Stimulated activated memory B cell treated with anti-CD40 and anti-IgM and Interleukin-4, amounts not matched to agents 10 μg/mL and 1 μg/mL and 100 μg/mL, for 72 hours (primary cell): Measurements from ENCODE around the gene CBX6.
"Not testable (repeated sequence)": the region's sequence is repeated elsewhere in the genome, so short reads cannot be mapped to it uniquely, and the experiment has no call there.

ENCODE experiments used
- ATAC-seq: fragments of 150-1000 bp; cut with Tn5 transposase; 2 replicates; pipeline ENCODE4 v1.10.0; 2021
- H3K27ac Mint-ChIP-seq: one replicate; pipeline ENCODE4 v1.8.0; 2022; ENCODE audit warnings: mild to moderate bottlenecking, mixed read lengths
- H3K27me3 Mint-ChIP-seq: one replicate; pipeline ENCODE4 v1.8.0; 2022; ENCODE audit warnings: mixed read lengths
- H3K36me3 Mint-ChIP-seq: one replicate; pipeline ENCODE4 v1.8.0; 2022; ENCODE audit warnings: mixed read lengths
- H3K4me1 Mint-ChIP-seq: one replicate; pipeline ENCODE4 v1.8.0; 2022; ENCODE audit warnings: mixed read lengths
- H3K4me3 Mint-ChIP-seq: one replicate; pipeline ENCODE4 v1.8.0; 2022; ENCODE audit warnings: mild to moderate bottlenecking, moderate library complexity, mixed read lengths
- H3K9me3 Mint-ChIP-seq: one replicate; pipeline ENCODE4 v1.8.0; 2022; ENCODE audit warnings: mixed read lengths

CBX6 gene

DNA sequence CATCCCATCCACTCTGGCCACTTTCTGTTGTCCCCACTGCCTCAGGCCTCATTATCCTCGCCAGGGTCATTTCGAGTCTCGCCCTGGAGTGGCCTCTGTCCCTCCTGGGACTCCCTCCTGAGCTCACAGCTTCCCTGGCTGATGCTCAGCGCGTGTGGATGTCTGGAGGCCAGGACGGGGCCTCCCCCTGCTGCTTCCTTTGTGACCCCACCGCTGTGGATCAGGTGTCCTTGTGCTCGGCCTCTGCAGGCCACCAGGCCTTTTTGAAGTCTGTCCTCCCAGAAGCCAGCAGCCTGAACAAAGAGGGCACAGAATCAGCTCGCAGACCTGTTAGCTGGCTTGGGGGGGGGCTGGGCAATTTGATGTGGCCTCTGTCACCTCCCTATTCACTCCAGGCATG, 13.5 kb downstream of the CBX6 start:
- Mint-ChIP-seq H3K27ac (no peak overlapping the region), H3K36me3 (no peaks in the 10 kb centered on the region), H3K27me3 (peaks cover 45% of the 10 kb centered on the region), H3K4me1 (peaks cover 33% of the 10 kb centered on the region), H3K4me3 (no peak overlapping the region), H3K9me3 (no peaks in the 10 kb centered on the region)
- no peak for ATAC-seq

DNA sequence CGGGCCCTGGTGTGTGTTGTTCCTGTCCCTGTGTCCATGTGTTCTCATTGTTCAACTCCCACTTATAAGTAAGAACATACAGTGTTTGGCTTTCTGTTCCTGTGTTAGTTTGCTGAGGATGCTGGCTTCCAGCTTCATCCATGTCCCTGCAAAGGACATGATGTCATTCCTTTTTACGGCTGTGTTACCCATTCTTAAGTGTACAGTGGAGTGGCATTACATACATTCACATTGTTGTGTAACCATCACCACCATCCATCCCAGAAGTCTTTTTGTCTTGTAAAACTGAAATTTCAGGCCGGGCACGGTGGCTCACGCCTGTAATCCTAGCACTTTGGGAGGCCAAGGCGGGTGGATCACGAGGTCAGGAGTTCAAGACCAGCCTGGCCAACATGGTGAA, 17.5 kb downstream of the CBX6 start:
- H3K27me3 Mint-ChIP-seq = peaks cover 77% of the 10 kb centered on the region
- H3K36me3 Mint-ChIP-seq, H3K4me1 Mint-ChIP-seq, H3K9me3 Mint-ChIP-seq, H3K4me3 Mint-ChIP-seq, H3K27ac Mint-ChIP-seq, ATAC-seq: not testable (repeated sequence)

- not testable (repeated sequence) for ATAC-seq, H3K36me3 Mint-ChIP-seq, H3K4me1 Mint-ChIP-seq, H3K4me3 Mint-ChIP-seq, H3K27ac Mint-ChIP-seq, H3K9me3 Mint-ChIP-seq
- peaks cover 72% of the 10 kb centered on the region for H3K27me3 Mint-ChIP-seq
Measured at GRCh38 chr22:38853883-38854282, 18.1 kb downstream of the CBX6 start.

- Mint-ChIP-seq H3K4me3 (no peak overlapping the region), H3K9me3 (no peaks in the 10 kb centered on the region), H3K27me3 (peaks cover 65% of the 10 kb centered on the region), H3K27ac (no peak overlapping the region), H3K4me1 (no peaks in the 10 kb centered on the region), H3K36me3 (no peaks in the 10 kb centered on the region)
- ATAC-seq = no peak
Measured at GRCh38 chr22:38853196-38853651, 18.8 kb downstream of the CBX6 start.

GRCh38 chr22:38852522-38852921, 19.5 kb downstream of the CBX6 start:
- ATAC-seq = no peak
- no peak overlapping the region for H3K27ac Mint-ChIP-seq
- no peaks in the 10 kb centered on the region for H3K9me3 Mint-ChIP-seq
- no peak overlapping the region for H3K4me3 Mint-ChIP-seq
- no peaks in the 10 kb centered on the region for H3K4me1 Mint-ChIP-seq
- H3K36me3 Mint-ChIP-seq = no peaks in the 10 kb centered on the region
- H3K27me3 Mint-ChIP-seq = peaks cover 58% of the 10 kb centered on the region

DNA sequence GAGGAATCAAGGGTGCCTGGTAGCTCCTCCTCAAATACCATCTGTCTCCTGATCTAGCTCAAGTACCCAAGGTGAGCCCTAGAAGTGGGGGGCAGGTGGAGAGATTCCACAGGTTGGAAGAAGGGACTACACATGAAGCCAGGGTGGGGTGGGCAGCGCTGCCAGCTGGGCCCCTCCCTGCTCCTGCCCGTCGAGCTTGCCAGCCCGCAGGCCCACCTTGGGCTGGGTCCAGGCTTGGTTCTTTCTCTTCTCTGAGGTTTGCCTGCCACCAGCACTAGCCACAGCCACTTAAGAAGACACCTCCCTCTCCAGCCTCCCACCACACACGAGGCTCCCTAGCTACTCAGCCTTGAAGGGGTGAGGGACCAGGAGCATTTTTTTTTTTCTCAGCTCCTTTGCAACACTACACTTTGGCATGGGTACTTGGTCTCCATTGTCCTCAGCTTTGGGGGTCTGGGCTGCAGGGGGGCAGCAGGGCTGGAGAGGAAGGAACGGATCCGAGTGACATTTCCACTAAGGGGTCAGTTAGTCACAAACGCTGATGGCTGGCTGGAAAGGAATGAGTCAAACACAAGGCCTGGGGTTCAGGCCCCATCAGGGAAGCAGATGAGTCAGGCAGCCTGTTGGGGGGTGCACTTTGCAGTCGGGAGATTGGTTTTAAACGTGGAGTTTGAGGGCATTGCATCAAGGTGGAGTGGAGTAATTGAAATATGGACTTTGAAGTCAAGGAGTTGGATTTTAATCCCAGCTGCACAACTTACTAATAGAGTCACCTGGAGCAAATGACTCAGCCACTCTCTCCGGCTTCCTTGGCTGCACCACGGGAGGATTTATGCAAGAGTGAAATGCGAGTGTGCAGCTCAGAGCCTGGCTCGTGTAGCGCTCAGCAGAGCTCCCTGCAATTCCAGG, 20.8 kb downstream of the CBX6 start:
- Mint-ChIP-seq H3K9me3 (no peaks in the 10 kb centered on the region), H3K27me3 (peaks cover 67% of the 10 kb centered on the region), H3K27ac (no peak overlapping the region), H3K4me3 (no peak overlapping the region), H3K36me3 (no peaks in the 10 kb centered on the region), H3K4me1 (no peaks in the 10 kb centered on the region)
- no peak for ATAC-seq

GRCh38 chr22:38850399-38850798, 21.6 kb downstream of the CBX6 start:
- Mint-ChIP-seq H3K4me3 (no peak overlapping the region), H3K27ac (no peak overlapping the region), H3K36me3 (no peaks in the 10 kb centered on the region), H3K9me3 (no peaks in the 10 kb centered on the region), H3K27me3 (peaks cover 65% of the 10 kb centered on the region), H3K4me1 (no peaks in the 10 kb centered on the region)
- ATAC-seq = no peak

DNA sequence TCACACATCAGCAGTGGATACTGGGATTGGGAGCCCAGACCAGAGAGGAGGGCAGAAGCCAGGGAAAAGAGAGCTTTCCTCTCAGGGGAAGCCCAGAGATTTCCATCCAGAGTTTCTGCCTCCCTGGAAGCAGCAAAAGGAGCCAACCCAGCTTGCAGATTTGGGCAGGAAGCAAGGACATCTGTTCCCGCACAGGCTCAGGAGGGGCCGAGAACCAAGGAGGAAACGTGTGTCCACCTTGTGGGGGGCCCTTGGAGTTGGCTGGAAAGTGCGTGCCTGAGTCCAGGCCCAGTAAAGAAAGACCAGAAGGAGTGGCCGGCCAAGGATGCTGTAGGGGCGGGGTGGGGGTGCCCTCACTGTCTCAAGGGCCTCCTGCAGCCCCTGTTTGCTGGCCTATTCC, 22.2 kb downstream of the CBX6 start:
- Mint-ChIP-seq H3K36me3 (no peaks in the 10 kb centered on the region), H3K4me1 (no peaks in the 10 kb centered on the region), H3K4me3 (no peak overlapping the region), H3K27me3 (peaks cover 65% of the 10 kb centered on the region), H3K27ac (no peak overlapping the region), H3K9me3 (no peaks in the 10 kb centered on the region)
- ATAC-seq = no peak

GRCh38 chr22:38846412-38846811, 25.6 kb downstream of the CBX6 start:
- Mint-ChIP-seq H3K27me3 (peaks cover 70% of the 10 kb centered on the region), H3K4me3 (no peak overlapping the region), H3K27ac (no peak overlapping the region), H3K4me1 (peaks cover 6% of the 10 kb centered on the region), H3K36me3 (no peaks in the 10 kb centered on the region), H3K9me3 (no peaks in the 10 kb centered on the region)
- no peak for ATAC-seq

- no peak for ATAC-seq
- no peaks in the 10 kb centered on the region for H3K36me3 Mint-ChIP-seq
- no peak overlapping the region for H3K27ac Mint-ChIP-seq
- H3K27me3 Mint-ChIP-seq = peaks cover 70% of the 10 kb centered on the region
- H3K9me3 Mint-ChIP-seq = no peaks in the 10 kb centered on the region
- peaks cover 6% of the 10 kb centered on the region for H3K4me1 Mint-ChIP-seq
- H3K4me3 Mint-ChIP-seq = no peak overlapping the region
Measured at GRCh38 chr22:38845004-38845740, 26.8 kb downstream of the CBX6 start.

GRCh38 chr22:38844315-38845003, 27.6 kb downstream of the CBX6 start:
- ATAC-seq = no peak
- Mint-ChIP-seq H3K27ac (no peak overlapping the region), H3K9me3 (no peaks in the 10 kb centered on the region), H3K36me3 (no peaks in the 10 kb centered on the region), H3K27me3 (peaks cover 70% of the 10 kb centered on the region), H3K4me1 (peaks cover 6% of the 10 kb centered on the region), H3K4me3 (no peak overlapping the region)

DNA sequence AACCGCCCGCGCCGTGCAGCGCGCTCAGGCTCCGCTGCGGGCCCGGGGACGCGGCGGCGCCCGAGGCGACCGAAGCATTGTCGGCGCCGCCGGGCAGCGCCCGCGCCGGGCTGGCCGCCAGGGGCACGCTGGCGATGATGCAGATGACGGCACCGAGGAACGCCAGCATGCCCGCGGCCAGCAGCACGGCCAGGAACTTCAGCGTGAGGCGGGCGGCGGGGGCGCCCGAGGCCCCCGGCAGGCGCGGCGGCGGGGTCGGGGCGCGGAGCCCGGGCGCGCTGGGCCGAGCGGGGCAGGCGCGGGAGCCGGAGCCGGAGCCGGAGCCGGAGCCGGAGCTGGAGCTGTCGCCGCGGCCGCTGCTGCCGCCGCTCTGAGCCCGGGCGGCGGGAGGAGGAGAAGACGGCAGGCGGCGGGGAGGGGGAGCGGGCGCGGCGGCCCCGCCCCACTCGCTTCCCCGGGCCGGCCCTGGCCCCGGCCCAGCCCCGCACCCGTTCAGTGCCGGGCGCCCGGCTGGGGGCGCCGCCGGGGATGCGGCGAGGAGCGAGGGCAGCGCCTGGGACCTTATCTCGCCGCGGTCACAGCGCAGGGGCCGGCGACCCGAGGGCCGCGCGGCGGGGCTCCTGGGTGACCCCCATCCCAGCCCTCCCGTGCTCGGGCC, 28.2 kb downstream of the CBX6 start, which contains the start of gene NPTXR:
NPTXR (minus strand) TSS at position 372 of the 658 bp plus-strand sequence.
- H3K4me3 Mint-ChIP-seq = peak within 1 kb of the TSS; percentile 65
- ATAC-seq = peak; percentile 59
- H3K9me3 Mint-ChIP-seq = no peaks in the 10 kb centered on the region
- H3K4me1 Mint-ChIP-seq = peaks cover 6% of the 10 kb centered on the region
- peaks cover 76% of the 10 kb centered on the region for H3K27me3 Mint-ChIP-seq
- H3K27ac Mint-ChIP-seq = no peak within 1 kb of the TSS
- no peaks in the 10 kb centered on the region for H3K36me3 Mint-ChIP-seq

- H3K27me3 Mint-ChIP-seq = peaks cover 82% of the 10 kb centered on the region
- H3K4me3 Mint-ChIP-seq = no peak overlapping the region
- ATAC-seq = peak; percentile 74
- no peak overlapping the region for H3K27ac Mint-ChIP-seq
- peaks cover 6% of the 10 kb centered on the region for H3K4me1 Mint-ChIP-seq
- H3K9me3 Mint-ChIP-seq = no peaks in the 10 kb centered on the region
- H3K36me3 Mint-ChIP-seq = no peaks in the 10 kb centered on the region
Measured at GRCh38 chr22:38843201-38843656, 28.8 kb downstream of the CBX6 start.

- Mint-ChIP-seq H3K9me3 (no peaks in the 10 kb centered on the region), H3K4me1 (peaks cover 6% of the 10 kb centered on the region), H3K27me3 (peaks cover 83% of the 10 kb centered on the region), H3K36me3 (no peaks in the 10 kb centered on the region), H3K4me3 (peak overlapping the region; percentile 65), H3K27ac (no peak overlapping the region)
- ATAC-seq = no peak
Measured at GRCh38 chr22:38842512-38843200, 29.4 kb downstream of the CBX6 start.
